AG04450 (cell line): ENCODE measurements around the gene WWOX. TPM values are rescaled to one million over a fixed set of nuclear protein-coding genes. Genes with fewer than 3 reads are reported as not detected.

Experiments used
- CTCF ChIA-PET: fragments of 300-600, 350-600 bp; formaldehyde crosslinking; extraction: SDS; loops from one replicate; lab custom pipeline; 2022; ENCODE audit warnings: antibody characterized with exemption, inconsistent platforms; lab: Charles Lee
- POLR2A ChIA-PET: fragments of 350-600 bp; formaldehyde crosslinking; extraction: SDS; loops from one replicate; lab custom pipeline; 2021; ENCODE audit warnings: antibody characterized with exemption, inconsistent platforms; lab: Yijun Ruan, JAX
- DNase-seq: peaks from one replicate; pipeline ENCODE4 v3.0.0-alpha.2; 2011; ENCODE audit warnings: low read depth, low spot score
- H3K27ac ChIP-seq: one replicate; pipeline ENCODE4 v1.5.1; 2012; ENCODE audit warnings: low read depth, low read length, control low read depth
- H3K27me3 ChIP-seq: one replicate; pipeline ENCODE4 v1.6.0; 2012; ENCODE audit warnings: low read length; ENCODE audit not compliant: control insufficient read depth, insufficient read depth
- H3K4me3 ChIP-seq: 2 replicates; pipeline ENCODE4 v1.5.1; 2011; ENCODE audit warnings: mild to moderate bottlenecking, low read depth, low read length, control low read depth
- H3K9me3 ChIP-seq: 2 replicates; pipeline ENCODE4 v1.5.1; 2012; ENCODE audit warnings: low read length; ENCODE audit not compliant: control insufficient read depth, insufficient read depth
- CTCF ChIP-seq: IDR thresholded peaks from 2 replicates; pipeline ENCODE4 v1.5.1; 2011; ENCODE audit warnings: low read depth, low read length, control low read depth, inconsistent platforms
- polyA plus RNA-seq: library from polyadenylated mRNA; depleted of rRNA; stranded (reverse); fragments of >200 nt; gene quantifications from 2 replicates; pipeline ENCODE4 v1.2.3, GENCODE V29; 2011

Gene WWOX
- polyA plus RNA-seq, 1 experiment: 2.1 TPM

- peaks cover 53% of the 10 kb centered on the region for H3K9me3 ChIP-seq
- ChIA-PET POLR2A (no interaction called here), CTCF (interaction anchor here (0.6 kb wide), 1 partner anchor 237 kb away, joined by 3 read pairs; no protein-coding TSS in a partner anchor)
- no peaks in the 10 kb centered on the region for H3K27me3 ChIP-seq
- no peak overlapping the region for H3K4me3 ChIP-seq
- H3K27ac ChIP-seq: no peak overlapping the region
- no peak for DNase-seq
- no peak for TF ChIP-seq CTCF
Observed at GRCh38 chr16:78744099-78744498, 644.6 kb downstream of the WWOX start.

GRCh38 chr16:78744796-78745107 lies 645.3 kb downstream of the WWOX start:
- DNase-seq: no peak
- Histone ChIP-seq H3K27me3 (no peaks in the 10 kb centered on the region), H3K27ac (no peak overlapping the region), H3K4me3 (no peak overlapping the region), H3K9me3 (peaks cover 49% of the 10 kb centered on the region)
- POLR2A ChIA-PET: no interaction called here
- CTCF ChIA-PET: interaction anchor here (0.6 kb wide), 1 partner anchor 236 kb away, joined by 3 read pairs; no protein-coding TSS in a partner anchor
- no peak for TF ChIP-seq CTCF

GRCh38 chr16:78745108-78746019 lies 645.9 kb downstream of the WWOX start:
- ChIA-PET CTCF (interaction anchor here (0.7 kb wide), 1 partner anchor 351 kb away, joined by 6 read pairs; no protein-coding TSS in a partner anchor), POLR2A (no interaction called here)
- no peaks in the 10 kb centered on the region for H3K27me3 ChIP-seq
- H3K27ac ChIP-seq: no peak overlapping the region
- no peak for DNase-seq
- H3K9me3 ChIP-seq: peaks cover 44% of the 10 kb centered on the region
- TF ChIP-seq CTCF: no peak
- no peak overlapping the region for H3K4me3 ChIP-seq

- Histone ChIP-seq H3K4me3 (no peak overlapping the region), H3K27ac (no peak overlapping the region), H3K9me3 (peaks cover 31% of the 10 kb centered on the region), H3K27me3 (no peaks in the 10 kb centered on the region)
- CTCF ChIA-PET: no interaction called here
- POLR2A ChIA-PET: no interaction called here
- TF ChIP-seq CTCF: no peak
- DNase-seq: no peak
Observed at GRCh38 chr16:78746718-78747117, 647.3 kb downstream of the WWOX start.

GRCh38 chr16:78748220-78748929 lies 648.9 kb downstream of the WWOX start:
- ChIA-PET CTCF (no interaction called here), POLR2A (no interaction called here)
- DNase-seq: no peak
- Histone ChIP-seq H3K27me3 (no peaks in the 10 kb centered on the region), H3K9me3 (peaks cover 26% of the 10 kb centered on the region), H3K27ac (no peak overlapping the region), H3K4me3 (no peak overlapping the region)
- TF ChIP-seq CTCF: no peak
